Hepatocyte (in vitro differentiated cells): Measurements from ENCODE around the gene MACROH2A1. TPM values are rescaled to one million over a fixed set of nuclear protein-coding genes. Genes with fewer than 3 reads are reported as not detected.

Experiments used
- DNase-seq: peaks from one replicate; pipeline ENCODE4 v3.0.0-alpha.2; 2016; ENCODE audit warnings: low spot score
- H2AFZ ChIP-seq: fragments of 200-600 bp; sonication (generic); 2 replicates; pipeline ENCODE4 v1.6.0; 2016; ENCODE audit warnings: antibody characterized with exemption, mild to moderate bottlenecking
- H3K27ac ChIP-seq: fragments of 200-600 bp; sonication (generic); 2 replicates; pipeline ENCODE4 v1.5.1; 2016; ENCODE audit warnings: mild to moderate bottlenecking
- H3K27me3 ChIP-seq: fragments of 200-600 bp; sonication (generic); 2 replicates; pipeline ENCODE4 v1.6.1; 2016
- H3K36me3 ChIP-seq: fragments of 200-600 bp; sonication (generic); replicated peaks from 2 replicates; pipeline ENCODE4 v1.5.1; 2016; ENCODE audit warnings: low read depth; ENCODE audit not compliant: insufficient read depth
- H3K4me1 ChIP-seq: fragments of 200-600 bp; sonication (generic); 2 replicates; pipeline ENCODE4 v1.5.1; 2016; ENCODE audit warnings: mild to moderate bottlenecking, moderate library complexity; ENCODE audit not compliant: insufficient read depth
- H3K4me2 ChIP-seq: fragments of 200-600 bp; sonication (generic); 2 replicates; pipeline ENCODE4 v1.6.0; 2016
- H3K4me3 ChIP-seq: fragments of 200-600 bp; sonication (generic); 2 replicates; pipeline ENCODE4 v1.5.1; 2016; ENCODE audit warnings: mild to moderate bottlenecking
- H3K79me2 ChIP-seq: fragments of 200-600 bp; sonication (generic); 2 replicates; pipeline ENCODE4 v1.6.0; 2017; ENCODE audit warnings: mild to moderate bottlenecking
- H3K9me2 ChIP-seq: fragments of 200-600 bp; sonication (generic); replicated peaks from 2 replicates; pipeline ENCODE4 v1.6.0; 2017; ENCODE audit warnings: mild to moderate bottlenecking; ENCODE audit not compliant: insufficient read depth
- H3K9me3 ChIP-seq: fragments of 200-600 bp; sonication (generic); 2 replicates; pipeline ENCODE4 v1.5.1; 2016; ENCODE audit warnings: low read depth, mild to moderate bottlenecking
- H4K20me1 ChIP-seq: fragments of 200-600 bp; sonication (generic); 2 replicates; pipeline ENCODE4 v1.6.0; 2016; ENCODE audit warnings: mild to moderate bottlenecking; ENCODE audit not compliant: insufficient read depth, poor library complexity, severe bottlenecking
- CTCF ChIP-seq: fragments of 200-600 bp; sonication (generic); IDR thresholded peaks from 2 replicates; pipeline ENCODE4 v1.5.1; 2016; ENCODE audit warnings: antibody characterized with exemption, mild to moderate bottlenecking; ENCODE audit not compliant: poor library complexity
- EZH2 ChIP-seq: fragments of 200-600 bp; sonication (generic); IDR thresholded peaks from 2 replicates; pipeline ENCODE4 v1.6.1; 2016; ENCODE audit warnings: antibody characterized with exemption, mild to moderate bottlenecking, borderline replicate concordance
- EZH2phosphoT487 ChIP-seq: fragments of 200-600 bp; sonication (generic); IDR thresholded peaks from one replicate; pipeline ENCODE4 v1.6.1; 2018; ENCODE audit warnings: antibody characterized with exemption, mild to moderate bottlenecking, low read depth, moderate library complexity; ENCODE audit not compliant: unreplicated experiment, severe bottlenecking
- WGBS: methylation state at CpG from one replicate; pipeline ENCODE4 v1.1.6; 2016; ENCODE audit warnings: low lambda C conversion rate; ENCODE audit errors: missing lambda C conversion rate; 5-methylcytosine and 5-hydroxymethylcytosine counted together
- polyA plus RNA-seq: library from polyadenylated mRNA; unstranded; fragments of >200 nt; fragmentation: Nextera tagmentation; extraction: Ambion mirVana; gene quantifications from 2 replicates; pipeline ENCODE4 v1.2.1, GENCODE V29; 2016
- total RNA-seq: library from RNA; depleted of rRNA; stranded (reverse); fragments of >200 nt; gene quantifications from 2 replicates; pipeline ENCODE4 v1.2.3, GENCODE V29; 2014

MACROH2A1 gene
- total and polyA plus RNA-seq, 2 experiments from 2014 or later = 198 to 304 TPM

GRCh38 chr5:135313946-135314345, 85.1 kb downstream of the MACROH2A1 start:
- H3K9me3 ChIP-seq = no peaks in the 10 kb centered on the region
- no peaks in the 10 kb centered on the region for H3K9me2 ChIP-seq
- TF ChIP-seq CTCF (no peak), EZH2phosphoT487 (no peak), EZH2 (no peak)
- peaks cover 16% of the 10 kb centered on the region for H3K4me1 ChIP-seq
- no peaks in the 10 kb centered on the region for H3K79me2 ChIP-seq
- no peaks in the 10 kb centered on the region for H3K27me3 ChIP-seq
- H2AFZ ChIP-seq = no peak overlapping the region
- 88% methylated on average over 2 of the region's 2 CpGs for WGBS
- no peak for DNase-seq
- no peak overlapping the region for H3K27ac ChIP-seq
- no peaks in the 10 kb centered on the region for H4K20me1 ChIP-seq
- no peak overlapping the region for H3K4me2 ChIP-seq
- no peak overlapping the region for H3K4me3 ChIP-seq
- no peaks in the 10 kb centered on the region for H3K36me3 ChIP-seq

GRCh38 chr5:135313405-135313804, 85.6 kb downstream of the MACROH2A1 start:
- no peaks in the 10 kb centered on the region for H3K79me2 ChIP-seq
- no peaks in the 10 kb centered on the region for H3K9me3 ChIP-seq
- H3K27me3 ChIP-seq = no peaks in the 10 kb centered on the region
- TF ChIP-seq EZH2phosphoT487 (no peak), CTCF (no peak), EZH2 (no peak)
- no peaks in the 10 kb centered on the region for H3K9me2 ChIP-seq
- H3K4me3 ChIP-seq = no peak overlapping the region
- 94% methylated on average over 4 of the region's 4 CpGs for WGBS
- no peak overlapping the region for H3K27ac ChIP-seq
- H3K4me2 ChIP-seq = no peak overlapping the region
- peaks cover 20% of the 10 kb centered on the region for H3K4me1 ChIP-seq
- no peaks in the 10 kb centered on the region for H3K36me3 ChIP-seq
- no peak overlapping the region for H2AFZ ChIP-seq
- no peak for DNase-seq
- no peaks in the 10 kb centered on the region for H4K20me1 ChIP-seq

- H3K36me3 ChIP-seq = no peaks in the 10 kb centered on the region
- no peaks in the 10 kb centered on the region for H4K20me1 ChIP-seq
- no peak overlapping the region for H3K27ac ChIP-seq
- no peaks in the 10 kb centered on the region for H3K27me3 ChIP-seq
- no peaks in the 10 kb centered on the region for H3K79me2 ChIP-seq
- H2AFZ ChIP-seq = no peak overlapping the region
- H3K9me2 ChIP-seq = no peaks in the 10 kb centered on the region
- no peaks in the 10 kb centered on the region for H3K9me3 ChIP-seq
- WGBS = 97% methylated on average over 10 of the region's 10 CpGs
- TF ChIP-seq EZH2phosphoT487 (no peak), CTCF (no peak), EZH2 (no peak)
- H3K4me3 ChIP-seq = no peak overlapping the region
- H3K4me2 ChIP-seq = no peak overlapping the region
- DNase-seq = no peak
- H3K4me1 ChIP-seq = peaks cover 28% of the 10 kb centered on the region
Observed at GRCh38 chr5:135312255-135312935, 86.6 kb downstream of the MACROH2A1 start.
